H1 (cell line): ENCODE data around the gene KCNH1. TPM values are rescaled to one million over a fixed set of nuclear protein-coding genes. Genes with fewer than 3 reads are reported as not detected.

Experiments
- CTCF ChIA-PET: fragments of 300-600 bp; sonication (Branson Sonifier 250); formaldehyde crosslinking; loops from one replicate; lab custom pipeline; 2021; ENCODE audit not compliant: partially characterized antibody; lab: Charles Lee
- POLR2A ChIA-PET: fragments of 300-600 bp; sonication (Branson Sonifier 250); formaldehyde crosslinking; loops from one replicate; lab custom pipeline; 2021; ENCODE audit warnings: inconsistent platforms; ENCODE audit not compliant: partially characterized antibody; lab: Charles Lee
- DNase-seq, 2 experiments: peaks; one replicate each; pipeline versions ENCODE4 v3.0.0 to v3.0.0-alpha.2; 2010 to 2022; ENCODE audit warnings: low spot score in 2 of 2, low read depth in 1 of 2, mixed read lengths in 1 of 2
- FAIRE-seq: peaks from 2 replicates; lab custom pipeline; 2011; peaks lifted over from hg19 to GRCh38; lab: Jason Lieb, UNC
- H2AFZ ChIP-seq: 2 replicates; pipeline ENCODE4 v1.8.1; 2012; ENCODE audit warnings: low read length, inconsistent platforms
- H2AK5ac ChIP-seq: 2 replicates; pipeline ENCODE4 v1.6.1; 2013; ENCODE audit warnings: low read depth, low read length
- H2BK120ac ChIP-seq: replicated peaks from 2 replicates; pipeline ENCODE3; 2013; ENCODE audit warnings: low read depth, low read length, inconsistent platforms
- H2BK12ac ChIP-seq: 2 replicates; pipeline ENCODE4 v1.6.1; 2013; ENCODE audit warnings: low read depth, low read length
- H2BK15ac ChIP-seq: 2 replicates; pipeline ENCODE4 v1.6.1; 2013; ENCODE audit warnings: low read length
- H2BK20ac ChIP-seq: 2 replicates; pipeline ENCODE4 v1.6.1; 2013; ENCODE audit warnings: low read length
- H2BK5ac ChIP-seq: 2 replicates; pipeline ENCODE4 v1.6.1; 2013; ENCODE audit warnings: low read depth, low read length
- H3K14ac ChIP-seq: 2 replicates; pipeline ENCODE4 v1.6.1; 2013; ENCODE audit warnings: inconsistent platforms; ENCODE audit not compliant: insufficient read length
- H3K18ac ChIP-seq: 2 replicates; pipeline ENCODE4 v1.6.1; 2013; ENCODE audit warnings: low read length; ENCODE audit errors: extremely low read depth
- H3K23ac ChIP-seq: 2 replicates; pipeline ENCODE4 v1.6.1; 2013; ENCODE audit warnings: inconsistent platforms; ENCODE audit not compliant: insufficient read length
- H3K23me2 ChIP-seq: 2 replicates; pipeline ENCODE4 v1.6.1; 2013; ENCODE audit warnings: low read depth, low read length
- H3K27ac ChIP-seq: 2 replicates; pipeline ENCODE4 v1.6.1; 2011; ENCODE audit warnings: low read depth, low read length, inconsistent platforms
- H3K27me3 ChIP-seq, 4 experiments: replicated peaks in 1 of 4; 1 replicate in 1 of 4; 2 replicates in 3 of 4; pipeline versions ENCODE4 v1.6.1 to v1.8.1; 2011 to 2013; ENCODE audit warnings: low read length in 3 of 4, mild to moderate bottlenecking in 3 of 4, inconsistent platforms in 2 of 4, mixed read lengths in 2 of 4, moderate library complexity in 1 of 4; ENCODE audit not compliant: control insufficient read depth in 3 of 4, insufficient read depth in 3 of 4; ENCODE audit errors: extremely low read depth in 1 of 4
- H3K36me3 ChIP-seq, 4 experiments: 2 replicates each; pipeline versions ENCODE4 v1.6.1 to v1.8.1; 2011 to 2013; ENCODE audit warnings: mild to moderate bottlenecking in 4 of 4, low read length in 3 of 4, moderate library complexity in 2 of 4, control low read depth in 1 of 4, inconsistent platforms in 1 of 4; ENCODE audit not compliant: insufficient read depth in 4 of 4, control insufficient read depth in 2 of 4
- H3K4ac ChIP-seq: replicated peaks from 2 replicates; pipeline ENCODE3; 2013; ENCODE audit warnings: low read length, low read depth, mixed read lengths, inconsistent platforms; ENCODE audit not compliant: insufficient read length
- H3K4me1 ChIP-seq, 4 experiments: replicated peaks in 1 of 4; 1 replicate in 1 of 4; 2 replicates in 3 of 4; pipeline versions ENCODE4 v1.6.1 to v1.8.1; 2011 to 2013; ENCODE audit warnings: low read length in 3 of 4, inconsistent platforms in 2 of 4, mixed read lengths in 1 of 4; ENCODE audit not compliant: insufficient read depth in 4 of 4, control insufficient read depth in 3 of 4
- H3K4me2 ChIP-seq, 2 experiments: 2 replicates each; pipeline versions ENCODE4 v1.6.1 to v1.8.1; 2011 to 2013; ENCODE audit warnings: low read depth in 2 of 2, low read length in 2 of 2, control low read depth in 1 of 2, inconsistent platforms in 1 of 2, mild to moderate bottlenecking in 1 of 2; ENCODE audit not compliant: insufficient read depth in 1 of 2
- H3K4me3 ChIP-seq, 4 experiments: fragments of 200-600, 300-600 bp in 1 of 4; sonication (generic), shearing (Covaris generic), sonication (Bioruptor Twin) in 1 of 4; 2 replicates each; pipeline versions ENCODE4 v1.5.1 to v1.8.1; 2011 to 2016; ENCODE audit warnings: low read length in 4 of 4, low read depth in 3 of 4, control low read depth in 2 of 4, inconsistent platforms in 2 of 4, mild to moderate bottlenecking in 2 of 4, mixed read lengths in 1 of 4, moderate library complexity in 1 of 4; ENCODE audit not compliant: insufficient read depth in 2 of 4; ENCODE audit errors: extremely low read depth in 1 of 4
- H3K56ac ChIP-seq: replicated peaks from 2 replicates; pipeline ENCODE3; 2013; ENCODE audit warnings: low read depth, mild to moderate bottlenecking, mixed read lengths, low read length, inconsistent platforms; ENCODE audit not compliant: insufficient read length
- H3K79me1 ChIP-seq: 2 replicates; pipeline ENCODE4 v1.6.1; 2013; ENCODE audit warnings: low read depth, low read length, control low read depth
- H3K79me2 ChIP-seq, 2 experiments: 2 replicates each; pipeline versions ENCODE4 v1.6.1 to v1.8.1; 2012 to 2013; ENCODE audit warnings: low read length in 2 of 2, mild to moderate bottlenecking in 2 of 2, inconsistent platforms in 1 of 2; ENCODE audit not compliant: insufficient read depth in 2 of 2, control insufficient read depth in 1 of 2
- H3K9ac ChIP-seq, 4 experiments: replicated peaks in 1 of 4; 1 replicate in 1 of 4; 2 replicates in 3 of 4; pipeline versions ENCODE4 v1.6.1 to v1.8.1; 2011 to 2013; ENCODE audit warnings: low read depth in 3 of 4, low read length in 3 of 4, control low read depth in 2 of 4, mild to moderate bottlenecking in 2 of 4, moderate library complexity in 2 of 4, inconsistent platforms in 1 of 4; ENCODE audit errors: extremely low read depth in 1 of 4
- H3K9me3 ChIP-seq, 2 experiments: 2 replicates each; pipeline versions ENCODE4 v1.6.1 to v1.8.1; 2012 to 2013; ENCODE audit warnings: mild to moderate bottlenecking in 2 of 2, moderate library complexity in 2 of 2, control low read depth in 1 of 2, inconsistent platforms in 1 of 2, low read depth in 1 of 2, low read length in 1 of 2, mixed read lengths in 1 of 2; ENCODE audit not compliant: insufficient read depth in 2 of 2
- H4K20me1 ChIP-seq, 2 experiments: replicated peaks in 1 of 2; 2 replicates each; pipeline versions ENCODE3 to v1.8.1; 2011 to 2013; ENCODE audit warnings: inconsistent platforms in 2 of 2, low read length in 2 of 2, mild to moderate bottlenecking in 1 of 2; ENCODE audit not compliant: insufficient read depth in 2 of 2, control insufficient read depth in 1 of 2
- H4K5ac ChIP-seq: 2 replicates; pipeline ENCODE4 v1.6.1; 2013; ENCODE audit warnings: low read length, low read depth, mixed read lengths, inconsistent platforms; ENCODE audit not compliant: insufficient read length
- H4K8ac ChIP-seq: 2 replicates; pipeline ENCODE4 v1.8.0; 2013; ENCODE audit warnings: mild to moderate bottlenecking, moderate library complexity, low read length, inconsistent platforms; ENCODE audit not compliant: insufficient read depth; ENCODE audit errors: extremely low read depth
- H4K91ac ChIP-seq: replicated peaks from 2 replicates; pipeline ENCODE3; 2013; ENCODE audit warnings: low read length, mixed read lengths, inconsistent platforms; ENCODE audit not compliant: insufficient read length
- BACH1 ChIP-seq: IDR thresholded peaks from 2 replicates; pipeline ENCODE4 v1.6.1; 2012; ENCODE audit warnings: low read length, improper control_type of control experiment
- CBX5 ChIP-seq: fragments of 300-800, 300-1000 bp; sonication (generic); IDR thresholded peaks from 2 replicates; pipeline ENCODE4 v1.7.1; 2016; ENCODE audit warnings: antibody characterized with exemption, low read length, low read depth
- CTBP2 ChIP-seq: IDR thresholded peaks from 2 replicates; pipeline ENCODE4 v1.7.0; 2011; ENCODE audit warnings: borderline replicate concordance, mild to moderate bottlenecking, moderate library complexity, mixed read lengths, low read length; ENCODE audit not compliant: insufficient read depth, insufficient read length
- MAFK ChIP-seq: IDR thresholded peaks from 2 replicates; pipeline ENCODE4 v1.6.1; 2012; ENCODE audit warnings: low read depth, mild to moderate bottlenecking, improper control_type of control experiment, low read length
- WGBS, 2 experiments: shearing (Covaris generic) in 1 of 2; methylation state at CpG; one replicate each; pipeline versions ENCODE4 v1.1.6 to v1.1.7; 2013 to 2015; ENCODE audit warnings: low lambda C conversion rate in 2 of 2, mixed read lengths in 2 of 2, inconsistent platforms in 1 of 2, low coverage in 1 of 2, missing lambda C conversion rate in 1 of 2; ENCODE audit not compliant: insufficient replicate concordance in 2 of 2, insufficient coverage in 1 of 2, insufficient read length in 1 of 2; ENCODE audit errors: extremely low coverage in 1 of 2, missing lambda C conversion rate in 1 of 2; 5-methylcytosine and 5-hydroxymethylcytosine counted together
- polyA plus RNA-seq, 7 experiments: library from polyadenylated mRNA; depleted of rRNA in 3 of 7; stranded (reverse) in 5 of 7; unstranded in 2 of 7; fragments of >200 nt in 5 of 7; fragments of 200-250 nt in 2 of 7; gene quantifications; 1 replicate in 5 of 7; 2 replicates in 1 of 7; 4 replicates in 1 of 7; pipeline versions ENCODE4 v1.2.1 to v1.2.3, GENCODE V29; 2011 to 2013; ENCODE audit warnings: missing spikeins in 2 of 7, mixed read lengths in 2 of 7
- total RNA-seq: library from RNA; stranded (reverse); fragmentation: NEBNext Ultra II Directional; extraction: Animal tissue kit (Norgen Biotek cat#: 25700); gene quantifications from 2 replicates; pipeline ENCODE4 v1.2.1, GENCODE V29; 2021

The KCNH1 gene
- total and polyA plus RNA-seq, 2 of the 8 experiments (the other 6 are each of a cell fraction or from before 2014, with no cell fraction given): 0.27 to 0.34 TPM

GRCh38 chr1:210727709-210728108 is 406.2 kb downstream of the KCNH1 start:
- FAIRE-seq (no peak), DNase-seq (no peak)
- no peak overlapping the region for H4K91ac ChIP-seq
- H3K4me2 ChIP-seq: no peak overlapping the region
- H4K5ac ChIP-seq: no peak overlapping the region
- no peak overlapping the region for H2AK5ac ChIP-seq
- no peaks in the 10 kb centered on the region for H3K4me1 ChIP-seq
- H4K20me1 ChIP-seq: peaks cover 0 to 5% of the 10 kb centered on the region in 2 experiments
- ChIA-PET POLR2A (no interaction called here), CTCF (interaction anchor here (1.1 kb wide), 1 partner anchor 12 kb away, joined by 3 read pairs; no protein-coding TSS in a partner anchor)
- no peak overlapping the region for H3K23ac ChIP-seq
- no peak overlapping the region for H3K14ac ChIP-seq
- no peak overlapping the region for H3K9ac ChIP-seq
- peaks cover 0 to 1% (median 0%) of the 10 kb centered on the region in 4 experiments; a peak in 1 of 7 replicates for H3K27me3 ChIP-seq
- no peak overlapping the region for H2BK20ac ChIP-seq
- no peak overlapping the region for H2BK120ac ChIP-seq
- no peaks in the 10 kb centered on the region for H3K23me2 ChIP-seq
- WGBS, 2 experiments: 87% methylated on average over 1 of the region's 2 CpGs; no CpG with 5 or more reads in 1 of the 2 experiments
- H2BK5ac ChIP-seq: no peak overlapping the region
- H3K56ac ChIP-seq: no peak overlapping the region
- H3K4me3 ChIP-seq: no peak overlapping the region
- H2AFZ ChIP-seq: no peak overlapping the region
- no peak overlapping the region for H3K4ac ChIP-seq
- no peak overlapping the region for H3K27ac ChIP-seq
- H3K79me2 ChIP-seq: no peaks in the 10 kb centered on the region
- no peak overlapping the region for H4K8ac ChIP-seq
- H2BK12ac ChIP-seq: no peak overlapping the region
- H2BK15ac ChIP-seq: no peak overlapping the region
- H3K36me3 ChIP-seq: no peaks in the 10 kb centered on the region
- no peaks in the 10 kb centered on the region for H3K9me3 ChIP-seq
- H3K18ac ChIP-seq: no peak overlapping the region
- no peaks in the 10 kb centered on the region for H3K79me1 ChIP-seq
- no peak for TF ChIP-seq CTBP2
- TF ChIP-seq MAFK: no peak
- no peak for TF ChIP-seq CBX5
- TF ChIP-seq BACH1: no peak
